ENCODE measurements around the gene KRTAP10-5. TPM values are rescaled to one million over a fixed set of nuclear protein-coding genes. Genes with fewer than 3 reads are reported as not detected.
A peak's percentile ranks its signal among the peaks of the same experiment; 100 is the strongest.
"Not testable (repeated sequence)": the region's sequence is repeated elsewhere in the genome, so short reads cannot be mapped to it uniquely, and the experiment has no call there.

The KRTAP10-5 gene
- total RNA-seq, 3 donors from 2014 or later: not detected

- Histone ChIP-seq H3K9me3 (peaks cover 3% of the 10 kb centered on the region), H3K4me1 (ENCODE audit: low read depth) (peaks cover 7% of the 10 kb centered on the region), H3K4me3 (no peak overlapping the region), H3K36me3 (ENCODE audit: low read depth) (no peaks in the 10 kb centered on the region)
- no peak for TF ChIP-seq CTCF (IDR thresholded peaks at IDR 0.05)
- DNase-seq: peak; percentile 81 to 84 (median 81)
- peak; percentile 92 for ATAC-seq
- intact Hi-C loops (cut with DNase I, micrococcal nuclease): no loop called here
These were observed 5.7 kb downstream of the KRTAP10-5 start for GRCh38 chr21:44574457-44575306.

DNA sequence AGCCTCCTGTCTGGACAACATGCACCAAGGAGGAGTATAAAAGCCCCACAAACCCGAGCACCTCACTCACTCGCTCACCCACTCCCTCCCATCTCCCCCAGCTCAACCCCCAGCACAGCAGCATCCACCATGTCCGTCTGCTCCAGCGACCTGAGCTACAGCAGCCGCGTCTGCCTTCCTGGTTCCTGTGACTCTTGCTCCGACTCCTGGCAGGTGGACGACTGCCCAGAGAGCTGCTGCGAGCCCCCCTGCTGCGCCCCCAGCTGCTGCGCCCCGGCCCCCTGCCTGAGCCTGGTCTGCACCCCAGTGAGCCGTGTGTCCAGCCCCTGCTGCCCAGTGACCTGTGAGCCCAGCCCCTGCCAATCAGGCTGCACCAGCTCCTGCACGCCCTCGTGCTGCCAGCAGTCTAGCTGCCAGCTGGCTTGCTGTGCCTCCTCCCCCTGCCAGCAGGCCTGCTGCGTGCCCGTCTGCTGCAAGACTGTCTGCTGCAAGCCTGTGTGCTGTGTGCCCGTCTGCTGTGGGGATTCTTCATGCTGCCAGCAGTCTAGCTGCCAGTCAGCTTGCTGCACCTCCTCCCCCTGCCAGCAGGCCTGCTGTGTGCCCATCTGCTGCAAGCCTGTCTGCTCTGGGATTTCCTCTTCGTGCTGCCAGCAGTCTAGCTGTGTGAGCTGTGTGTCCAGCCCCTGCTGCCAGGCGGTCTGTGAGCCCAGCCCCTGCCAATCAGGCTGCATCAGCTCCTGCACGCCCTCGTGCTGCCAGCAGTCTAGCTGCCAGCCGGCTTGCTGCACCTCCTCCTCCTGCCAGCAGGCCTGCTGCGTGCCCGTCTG lies 6.6 kb downstream of the KRTAP10-5 start, which contains the start of gene KRTAP10-4:
TSS of gene KRTAP10-4 (plus strand) at position 100 of the 827 bp plus-strand sequence. CDS start at position 130, 30 bp downstream.
- DNase-seq; intact Hi-C loops (cut with DNase I, micrococcal nuclease); H3K9me3 ChIP-seq; H3K4me3 ChIP-seq; H3K36me3 ChIP-seq (ENCODE audit: low read depth); H3K4me1 ChIP-seq (ENCODE audit: low read depth): not testable (repeated sequence)
- ATAC-seq: peak; percentile 6

- H3K9me3 ChIP-seq: peaks cover 3% of the 10 kb centered on the region
- intact Hi-C loops (cut with DNase I, micrococcal nuclease): no loop called here
- no peak for ATAC-seq
- TF ChIP-seq CTCF (IDR thresholded peaks at IDR 0.05): no peak
- no peaks in the 10 kb centered on the region for H3K36me3 ChIP-seq (ENCODE audit: low read depth)
- no peak for DNase-seq
- H3K4me3 ChIP-seq: no peak overlapping the region
- peaks cover 7% of the 10 kb centered on the region for H3K4me1 ChIP-seq (ENCODE audit: low read depth)
These were observed 7.3 kb downstream of the KRTAP10-5 start for GRCh38 chr21:44572959-44573583.

- DNase-seq (no peak), ATAC-seq (no peak)
- Histone ChIP-seq H3K9me3 (peaks cover 3% of the 10 kb centered on the region), H3K4me1 (ENCODE audit: low read depth) (peaks cover 7% of the 10 kb centered on the region), H3K36me3 (ENCODE audit: low read depth) (no peaks in the 10 kb centered on the region), H3K4me3 (no peak overlapping the region)
- no peak for TF ChIP-seq CTCF (IDR thresholded peaks at IDR 0.05)
- intact Hi-C loops (cut with DNase I, micrococcal nuclease): no loop called here
These were observed 8.3 kb downstream of the KRTAP10-5 start for GRCh38 chr21:44571844-44572782.

DNA sequence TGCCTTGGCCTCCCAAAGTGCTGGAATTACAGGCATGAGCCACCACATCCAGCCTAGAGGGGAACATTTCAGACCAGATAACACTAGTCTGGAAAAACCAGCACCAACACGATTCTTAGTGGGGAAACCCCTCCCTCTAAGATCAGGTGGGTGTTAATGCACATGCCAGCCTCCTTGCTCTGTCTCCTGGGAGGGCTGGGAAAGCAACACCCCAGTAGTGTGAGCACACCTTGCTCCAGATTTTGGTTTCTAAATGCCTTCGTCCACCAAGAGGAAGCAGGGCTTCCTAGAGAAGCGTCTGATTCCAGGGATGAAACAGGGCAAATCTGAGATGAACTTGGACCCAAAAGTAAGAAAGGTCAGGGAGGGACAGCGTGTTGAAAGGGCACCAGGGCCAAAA lies 9.1 kb downstream of the KRTAP10-5 start:
- DNase-seq (no peak), ATAC-seq (no peak)
- no peak overlapping the region for H3K4me3 ChIP-seq
- no peaks in the 10 kb centered on the region for H3K36me3 ChIP-seq (ENCODE audit: low read depth)
- TF ChIP-seq CTCF (IDR thresholded peaks at IDR 0.05): no peak
- no peaks in the 10 kb centered on the region for H3K9me3 ChIP-seq
- intact Hi-C loops (cut with DNase I, micrococcal nuclease): no loop called here
- H3K4me1 ChIP-seq (ENCODE audit: low read depth): peaks cover 7% of the 10 kb centered on the region

Measured in mucosa of descending colon (tissue), 3 donors.